GM12873 (cell line): ENCODE measurements around the gene LEP.

Source experiments
- CTCF ChIP-seq: IDR thresholded peaks from 2 replicates; pipeline ENCODE4 v1.5.1; 2012; ENCODE audit warnings: low read depth, mild to moderate bottlenecking, moderate library complexity, low read length, control low read depth; ENCODE audit not compliant: insufficient read depth; ENCODE audit errors: missing control alignments

Gene LEP

GRCh38 chr7:128211626-128212025 is 29.5 kb upstream of the LEP start:
- no peak for TF ChIP-seq CTCF

- no peak for TF ChIP-seq CTCF
Measured at GRCh38 chr7:128214463-128214862, 26.6 kb upstream of the LEP start.

GRCh38 chr7:128215281-128215680 is 25.8 kb upstream of the LEP start:
- TF ChIP-seq CTCF: no peak

- TF ChIP-seq CTCF: no peak
Measured at GRCh38 chr7:128215739-128216138, 25.3 kb upstream of the LEP start.

GRCh38 chr7:128217030-128217805 is 23.9 kb upstream of the LEP start:
- TF ChIP-seq CTCF: no peak

DNA sequence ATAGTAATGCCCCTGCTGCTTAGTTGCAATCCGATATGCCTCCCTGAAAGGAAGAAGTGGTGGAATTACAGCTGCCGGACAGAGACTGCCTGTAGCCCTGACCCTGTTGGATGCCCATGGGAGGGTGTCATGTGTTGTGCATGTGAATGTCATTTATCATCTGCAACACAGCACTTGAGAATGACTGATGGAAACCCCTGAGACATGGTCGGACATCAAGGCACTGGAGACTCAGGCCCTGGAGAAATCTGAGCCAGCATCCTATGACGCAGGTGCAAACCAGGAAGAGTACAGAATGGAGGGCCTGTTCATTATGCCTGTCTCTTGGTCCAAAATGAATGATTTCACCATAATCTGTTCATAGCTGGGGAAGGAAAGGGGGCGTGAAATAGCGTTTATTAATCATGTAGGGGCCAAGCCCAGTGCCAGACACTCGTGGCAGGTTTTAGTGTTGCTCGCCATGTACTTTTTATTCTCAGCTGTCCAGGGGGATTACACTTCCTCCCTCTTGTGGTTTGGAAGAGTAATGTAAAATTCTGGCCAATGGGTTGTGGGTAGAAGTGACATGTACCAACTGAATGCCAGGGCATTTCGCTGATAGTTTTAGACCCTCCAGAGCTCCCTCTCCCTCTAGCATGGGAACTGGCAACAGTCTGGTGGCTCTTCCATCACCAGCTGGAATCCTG is 23.0 kb upstream of the LEP start:
- no peak for TF ChIP-seq CTCF

- TF ChIP-seq CTCF: no peak
Measured at GRCh38 chr7:128219636-128220035, 21.4 kb upstream of the LEP start.
